Astrocyte (in vitro differentiated cells and primary cell): Measurements from ENCODE around the gene TCF20.

Experiments
- CTCF ChIP-seq: IDR thresholded peaks from 2 replicates; pipeline ENCODE4 v1.5.1; 2011; ENCODE audit warnings: low read depth, mild to moderate bottlenecking, inconsistent platforms, low read length, moderate library complexity; ENCODE audit not compliant: insufficient read depth
- EZH2 ChIP-seq: IDR thresholded peaks from 2 replicates; pipeline ENCODE4 v1.6.1; 2012; ENCODE audit warnings: mild to moderate bottlenecking, low read length, inconsistent platforms; ENCODE audit not compliant: insufficient read depth

GRCh38 chr22:42261296-42261695 is 9.2 kb downstream of the TCF20 start:
- TF ChIP-seq CTCF (no peak), EZH2 (no peak)
